A549 (cell line): ENCODE data around the gene RUSC1.

Experiments used
- CBX8 ChIP-seq: fragments of 200-600 bp; sonication (generic); IDR thresholded peaks from 2 replicates; pipeline ENCODE4 v1.6.1; 2016
- CHD4 ChIP-seq: fragments of 200-600 bp; sonication (generic); IDR thresholded peaks from 2 replicates; pipeline ENCODE4 v1.6.1; 2016; ENCODE audit warnings: antibody characterized with exemption, mild to moderate bottlenecking, borderline replicate concordance
- CTCF ChIP-seq: fragments of >200 bp; sonication (Bioruptor Twin); formaldehyde crosslinking; IDR thresholded peaks from 3 replicates; pipeline ENCODE4 v1.5.1; 2016
- MAX ChIP-seq: IDR thresholded peaks from 2 replicates; pipeline ENCODE4 v1.6.1; 2012
- RAD21 ChIP-seq, 2 experiments: fragments of >200 bp in 1 of 2; sonication (Bioruptor Twin) in 1 of 2; formaldehyde crosslinking in 1 of 2; IDR thresholded peaks in 1 of 2; conservative IDR thresholded peaks in 1 of 2; 2 replicates in 1 of 2; 3 replicates in 1 of 2; pipeline ENCODE4 v1.6.1; 2012 to 2018; ENCODE audit warnings: inconsistent platforms in 1 of 2
- SMC3 ChIP-seq: fragments of >200 bp; sonication (Bioruptor Twin); formaldehyde crosslinking; IDR thresholded peaks from 3 replicates; pipeline ENCODE4 v1.6.1; 2018; ENCODE audit warnings: inconsistent platforms

DNA sequence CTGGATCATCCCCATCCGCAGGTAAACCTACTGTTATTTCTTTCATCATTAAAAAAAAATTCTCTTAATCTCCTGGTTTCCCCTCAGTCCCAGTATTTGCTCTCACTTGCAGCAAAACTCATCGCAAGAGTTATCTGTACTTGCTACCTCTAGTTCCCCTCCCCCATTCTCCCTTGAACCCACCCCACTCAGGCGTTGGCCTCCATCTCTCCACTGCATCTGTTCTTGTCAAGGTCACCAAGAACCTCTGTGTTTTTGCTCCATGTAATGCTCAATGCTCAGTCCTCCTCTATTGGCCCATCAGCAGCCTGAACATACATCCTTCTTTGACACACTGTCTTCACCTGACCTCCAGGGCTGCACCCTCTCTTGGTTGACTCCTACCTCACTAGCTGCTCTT, 24.0 kb upstream of the RUSC1 start:
- TF ChIP-seq CTCF (no peak), MAX (no peak), SMC3 (no peak), CBX8 (no peak), RAD21 (conservative IDR thresholded peaks at IDR 0.05 in 1 of 2, IDR thresholded peaks at IDR 0.05 in 1 of 2) (no peak), CHD4 (no peak)
